DOHH2 (cell line): ENCODE measurements around the gene ALDH1B1.

Source experiments
- CTCF ChIP-seq: fragments of 200-600 bp; sonication (generic); IDR thresholded peaks from one replicate; pipeline ENCODE4 v1.5.1; 2014; ENCODE audit warnings: antibody characterized with exemption, mild to moderate bottlenecking, low read depth, low read length; ENCODE audit not compliant: poor library complexity, severe bottlenecking
- EZH2phosphoT487 ChIP-seq: fragments of 200-600 bp; sonication (generic); IDR thresholded peaks from 2 replicates; pipeline ENCODE4 v1.6.1; 2017; ENCODE audit warnings: borderline replicate concordance, mild to moderate bottlenecking, antibody characterized with exemption, low read length, moderate library complexity, mixed read lengths

DNA sequence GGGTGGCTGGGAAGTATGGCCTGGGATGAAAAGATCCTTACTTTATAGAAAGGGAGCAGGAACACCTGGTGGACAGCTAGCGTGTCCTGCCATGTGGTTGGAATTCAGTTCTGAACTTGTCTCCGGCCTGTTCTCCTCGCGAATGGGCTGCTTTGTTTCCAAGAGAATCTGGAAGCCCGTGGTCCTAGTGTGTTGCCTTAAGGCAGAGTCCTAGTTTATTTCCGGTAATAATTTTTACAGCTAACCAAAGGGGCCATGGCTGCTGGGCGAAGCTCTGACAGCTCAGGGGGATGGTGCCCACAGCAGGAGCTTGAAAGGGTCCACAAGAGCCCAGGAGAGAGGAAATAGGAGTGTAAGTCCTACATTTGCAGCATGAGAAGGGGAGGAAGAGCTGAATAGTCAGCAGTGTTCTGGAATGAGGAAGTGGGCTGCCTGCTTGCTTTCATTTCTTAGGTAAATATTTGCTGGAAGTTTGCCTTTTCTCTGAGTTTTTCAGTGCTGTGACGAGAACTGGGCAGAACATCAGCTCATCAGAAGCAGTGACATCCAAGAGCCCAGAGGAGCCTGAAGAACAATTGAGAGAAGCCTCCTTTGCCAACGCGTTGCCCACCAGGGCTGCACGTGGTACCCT is 44.8 kb downstream of the ALDH1B1 start:
- TF ChIP-seq CTCF (no peak), EZH2phosphoT487 (no peak)
